Iris pigment epithelial cell (primary cell): ENCODE data around the gene ROCK2.

Experiments used
- DNase-seq: peaks from one replicate; pipeline ENCODE4 v3.0.0-alpha.2; 2011; ENCODE audit warnings: low read depth

ROCK2 gene

DNA sequence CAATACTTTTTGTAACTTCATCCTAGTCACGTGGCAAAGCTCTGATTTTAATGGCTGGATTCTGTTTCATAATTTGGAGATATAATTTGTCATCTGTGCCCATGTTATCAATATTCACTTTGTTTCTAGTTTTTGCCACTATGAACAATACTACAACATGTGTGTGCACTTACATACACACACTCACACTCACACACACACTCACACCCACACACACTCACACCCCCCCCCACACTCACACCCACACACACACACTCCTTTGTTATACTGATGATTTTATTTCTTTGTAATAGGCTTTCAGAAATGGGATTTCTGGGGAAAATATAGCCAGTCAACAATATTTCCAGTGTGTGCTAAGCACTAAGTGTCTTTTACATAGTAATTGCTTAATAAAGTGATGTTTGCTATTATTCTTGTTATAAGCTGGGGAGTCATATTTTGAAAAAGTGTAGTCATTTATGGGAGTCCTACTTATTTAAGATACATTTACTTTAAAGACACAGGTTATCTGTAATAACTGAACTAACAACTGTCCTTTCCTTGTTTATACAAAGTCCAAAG lies 22.8 kb upstream of the ROCK2 start:
- no peak for DNase-seq

DNA sequence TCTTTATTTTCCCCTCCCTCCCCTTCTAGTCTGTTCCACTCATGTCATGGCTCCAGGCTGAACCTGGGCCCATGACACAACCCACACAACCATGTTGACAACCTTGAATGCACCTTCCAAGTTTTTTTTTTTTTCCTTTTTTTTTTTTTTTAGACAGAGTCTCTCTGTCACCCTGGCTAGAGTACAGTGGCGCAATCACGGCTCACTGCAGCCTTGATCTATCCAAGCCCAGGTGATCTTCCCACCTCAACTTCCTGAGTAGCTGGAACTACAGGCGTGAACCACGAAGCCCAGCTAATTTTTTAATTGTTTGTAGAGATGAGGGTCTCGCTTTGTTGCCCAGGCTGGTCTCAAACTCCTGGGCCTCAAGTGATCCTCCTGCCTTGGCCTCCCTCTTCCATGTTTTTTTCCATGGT lies 21.9 kb upstream of the ROCK2 start:
- DNase-seq: no peak

GRCh38 chr2:11365096-11365879 lies 20.9 kb upstream of the ROCK2 start:
- DNase-seq: no peak

DNA sequence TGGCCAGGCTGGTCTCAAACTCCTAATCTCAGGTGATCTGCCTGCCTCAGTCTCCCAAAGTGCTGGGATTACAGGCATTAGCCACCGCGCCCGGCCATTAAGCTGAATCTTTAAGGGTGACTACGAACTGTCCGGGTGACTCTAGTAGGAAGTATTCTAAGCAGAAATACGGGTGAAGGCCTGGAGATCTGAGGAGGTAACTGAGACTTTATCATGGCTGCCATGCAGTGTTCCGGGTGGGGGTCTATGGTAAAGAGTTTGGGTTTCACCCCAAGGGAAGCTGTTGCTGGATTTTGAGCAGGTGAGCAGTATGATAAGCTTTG lies 20.1 kb upstream of the ROCK2 start:
- no peak for DNase-seq

- DNase-seq: no peak
Measured at GRCh38 chr2:11363868-11364564, 19.6 kb upstream of the ROCK2 start.

DNA sequence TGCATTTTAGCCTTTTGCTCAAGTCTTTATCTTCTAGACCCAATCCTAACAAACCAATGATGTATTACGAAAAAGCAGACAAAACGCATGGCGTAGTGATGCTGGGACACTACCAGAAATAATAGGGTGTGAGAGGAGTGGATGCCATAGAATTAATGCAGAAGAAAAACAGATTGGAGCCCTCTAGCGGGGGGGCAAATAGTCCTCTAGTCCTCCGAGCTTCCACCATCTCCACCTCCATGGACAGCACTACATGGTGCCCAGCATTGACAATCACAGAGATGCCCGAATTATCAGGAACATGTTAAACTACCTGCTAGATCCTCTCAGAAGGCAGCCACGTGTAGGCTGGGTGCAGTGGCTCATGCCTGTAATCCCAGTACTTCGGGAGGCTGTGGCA lies 15.4 kb upstream of the ROCK2 start:
- DNase-seq: no peak

- DNase-seq: peak; percentile 18
Measured at GRCh38 chr2:11357428-11357972, 13.1 kb upstream of the ROCK2 start.

DNA sequence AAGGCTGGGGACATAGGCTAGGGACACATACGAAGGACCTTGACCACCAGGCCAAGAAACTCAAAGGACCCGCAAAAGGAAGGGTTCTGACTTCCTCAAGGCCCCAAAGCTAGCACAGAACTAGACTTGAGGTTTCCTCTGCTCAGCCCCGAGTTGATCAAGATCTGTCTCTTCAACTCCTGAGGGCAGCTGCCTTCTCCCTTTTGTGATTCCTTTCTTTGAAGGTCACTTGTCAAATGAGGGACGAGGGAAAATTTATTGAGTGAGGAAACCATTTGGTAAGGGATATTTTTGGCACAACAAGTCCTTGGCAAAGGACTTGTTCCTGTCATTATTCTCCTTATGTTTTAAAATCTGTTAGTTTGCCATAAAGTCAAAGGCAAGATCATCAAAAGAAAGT lies 12.3 kb upstream of the ROCK2 start:
- DNase-seq: no peak

DNA sequence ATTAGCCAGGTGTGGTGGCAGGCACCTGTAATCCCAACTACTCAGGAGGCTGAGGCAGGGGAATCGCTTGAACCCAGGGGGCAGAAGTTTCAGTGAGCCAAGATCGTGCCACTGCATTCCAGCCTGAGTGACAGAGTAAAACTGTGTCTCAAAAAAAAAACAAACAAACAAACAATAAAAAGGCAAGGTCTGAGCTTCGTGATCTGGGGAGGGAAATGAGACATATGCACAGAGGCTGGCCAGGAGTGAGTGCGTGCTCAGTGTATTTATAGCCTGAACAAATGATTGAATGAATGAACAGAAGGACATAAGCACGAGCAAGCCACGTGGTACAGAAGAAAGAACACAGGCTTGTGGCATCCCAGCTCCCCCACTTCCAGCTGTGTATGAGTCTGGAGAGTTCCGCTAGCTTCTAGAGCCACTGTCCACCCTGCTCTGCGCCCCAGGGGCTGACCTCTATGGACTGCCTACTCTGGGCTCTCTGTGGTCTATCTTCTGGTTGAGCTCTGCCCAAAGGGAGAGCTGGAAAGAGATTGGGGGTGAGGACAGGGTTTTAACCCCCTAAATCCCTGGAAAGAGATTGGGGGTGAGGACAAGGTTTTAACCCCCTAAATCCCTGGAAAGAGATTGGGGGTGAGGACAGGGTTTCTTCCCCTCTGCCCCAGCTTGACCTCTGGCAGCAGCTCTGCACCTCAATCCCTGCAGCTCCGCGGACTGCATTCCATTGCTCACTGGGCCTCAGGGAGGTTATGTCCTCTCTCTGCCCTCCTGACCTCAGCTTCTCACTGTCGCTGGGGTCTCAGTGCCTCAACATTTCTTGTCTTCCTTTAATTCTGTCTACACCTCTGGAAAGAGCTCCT lies 11.0 kb upstream of the ROCK2 start:
- no peak for DNase-seq

DNA sequence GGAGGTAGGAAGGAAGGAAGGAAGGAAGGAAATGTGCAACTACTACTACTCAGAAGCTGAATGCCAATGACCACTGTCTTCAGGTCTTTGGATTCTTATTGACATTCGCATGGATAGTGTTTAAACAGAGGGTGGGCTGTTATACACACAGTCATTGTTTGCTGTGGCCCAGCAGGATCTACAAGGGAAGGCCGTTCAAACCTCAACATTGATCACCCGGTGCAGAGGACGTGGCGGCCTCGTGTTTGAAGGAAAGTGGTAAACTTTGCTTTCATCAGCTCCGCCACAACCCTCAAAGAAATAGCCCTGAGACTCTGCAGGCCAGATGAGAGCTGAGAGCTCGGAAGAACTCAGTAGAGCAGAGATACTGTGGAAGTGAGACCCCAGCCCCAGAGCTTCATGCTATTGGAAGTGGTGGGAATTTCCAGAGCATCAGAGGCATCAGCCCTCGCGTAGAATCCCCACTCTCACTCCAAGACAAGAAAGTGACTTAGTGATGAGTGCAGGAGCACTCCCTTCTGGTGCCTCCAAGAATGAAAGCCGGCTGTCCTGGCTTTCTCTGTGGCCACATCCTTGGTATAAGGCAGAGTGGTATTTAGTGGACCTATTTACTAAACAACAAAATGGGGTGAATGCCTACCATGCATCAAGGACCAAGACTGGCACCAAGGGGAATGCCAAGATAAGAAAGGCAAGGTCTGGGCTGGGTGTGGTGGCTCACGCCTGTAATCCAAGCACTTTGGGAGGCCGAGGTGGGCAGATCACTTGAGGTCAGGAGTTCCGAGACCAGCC lies 10.1 kb upstream of the ROCK2 start:
- no peak for DNase-seq

DNA sequence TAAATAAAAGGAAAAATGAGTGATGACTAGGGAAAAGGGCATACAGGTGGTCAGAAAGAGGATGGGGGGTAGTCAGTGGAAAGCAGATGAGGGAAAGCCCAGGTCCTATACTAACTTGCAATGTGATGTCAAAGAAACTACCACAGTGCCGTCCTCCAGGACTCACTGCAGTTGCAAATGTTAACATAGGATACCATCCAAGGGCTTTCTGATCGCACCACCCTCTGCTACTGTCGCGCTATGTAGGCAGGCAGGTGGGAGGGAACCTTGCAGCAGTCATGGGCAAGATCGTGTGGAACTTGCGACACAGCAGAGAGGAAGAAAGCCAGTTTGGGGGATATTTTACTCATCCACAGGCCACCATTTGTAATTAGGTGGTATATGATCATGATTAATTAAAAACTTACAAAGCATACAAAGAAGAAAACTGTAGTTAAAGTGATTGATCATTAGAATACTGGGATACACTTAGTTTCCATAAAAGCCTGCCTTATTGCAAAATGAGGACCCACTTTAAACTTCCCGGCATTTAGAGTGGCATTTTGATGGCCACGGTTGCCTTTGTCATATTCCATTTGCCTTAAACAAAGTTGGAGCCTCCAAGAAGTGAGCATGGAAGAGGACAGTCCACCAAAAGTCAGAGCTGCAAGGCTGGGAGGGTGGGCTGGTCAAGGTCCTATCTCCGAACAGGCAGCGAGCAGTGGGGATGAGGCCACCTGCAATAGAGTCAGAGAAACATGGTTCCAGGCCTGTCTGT lies 8.5 kb upstream of the ROCK2 start:
- DNase-seq: no peak

DNA sequence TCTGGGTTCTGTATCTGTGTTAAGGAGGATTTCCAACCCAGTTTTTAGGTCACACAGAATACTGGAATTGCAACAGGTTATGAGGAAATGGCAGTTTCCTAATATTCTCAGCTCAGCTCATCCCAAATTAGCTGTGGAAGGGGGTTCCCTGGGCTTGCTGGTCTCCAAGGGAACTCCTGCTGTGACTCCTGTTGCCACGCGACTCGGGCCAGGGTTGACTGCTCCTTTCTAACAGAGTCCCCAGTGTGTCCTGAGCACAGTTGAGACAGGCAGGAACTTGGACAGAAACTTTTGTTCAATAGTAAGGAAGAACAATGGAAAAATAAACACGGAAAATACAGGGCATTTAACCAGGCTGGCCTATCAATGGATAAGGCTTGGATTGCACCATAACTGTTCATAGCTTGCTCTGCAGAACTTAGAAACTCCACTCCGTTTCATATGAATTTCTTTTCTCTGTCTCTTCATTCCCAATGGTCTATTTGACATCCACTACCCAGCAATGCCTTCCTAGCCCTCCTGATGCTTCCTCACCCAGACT lies 3.8 kb upstream of the ROCK2 start:
- DNase-seq: no peak

DNA sequence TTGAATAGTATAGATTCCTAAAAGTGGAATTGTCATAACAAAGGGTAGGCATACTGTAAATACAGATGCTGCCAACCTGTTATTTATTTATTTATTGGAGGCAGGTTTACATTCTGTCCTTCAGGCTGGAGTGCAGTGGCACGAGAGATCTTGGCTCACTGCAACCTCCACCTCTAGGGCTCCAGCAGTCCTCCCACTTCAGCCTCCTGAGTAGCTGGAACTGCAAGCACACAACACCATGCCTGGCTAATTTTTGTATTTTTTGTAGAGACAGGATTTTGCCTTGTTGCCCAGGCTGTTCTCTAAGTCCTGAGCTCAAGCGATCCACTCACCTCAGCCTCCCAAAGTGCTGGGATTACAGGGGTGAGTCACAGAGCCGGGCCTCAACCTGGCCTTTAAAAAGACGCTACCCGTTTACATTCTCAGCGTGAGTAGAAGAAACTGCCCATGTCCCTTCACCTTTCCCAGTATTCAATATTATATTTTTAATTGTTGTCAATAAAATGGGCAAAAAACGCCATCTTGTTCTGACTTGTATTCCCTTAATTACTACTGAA lies 3.0 kb upstream of the ROCK2 start:
- DNase-seq: no peak

DNA sequence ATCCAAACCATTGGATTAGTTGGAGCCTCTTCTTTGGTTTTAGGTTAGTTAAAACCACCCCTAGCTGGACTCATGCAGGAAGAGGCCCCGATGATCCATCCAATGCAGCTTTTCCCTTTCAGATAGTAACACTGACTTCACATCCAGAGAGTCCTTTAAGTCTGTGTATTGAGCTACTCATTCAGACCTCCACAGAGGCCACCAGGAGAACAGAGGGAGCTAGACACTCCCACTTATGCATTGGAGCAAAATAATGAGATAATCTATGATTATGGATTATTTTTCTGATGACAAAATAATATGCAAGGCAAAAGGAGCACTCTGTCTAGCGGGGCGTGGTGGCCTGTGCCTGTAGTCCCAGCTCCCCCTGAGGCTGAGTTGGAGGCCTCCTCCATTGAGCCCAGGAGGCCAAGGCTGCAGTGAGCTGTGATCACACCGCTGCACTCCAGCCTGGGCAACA lies 1.6 kb upstream of the ROCK2 start:
- DNase-seq: no peak

DNA sequence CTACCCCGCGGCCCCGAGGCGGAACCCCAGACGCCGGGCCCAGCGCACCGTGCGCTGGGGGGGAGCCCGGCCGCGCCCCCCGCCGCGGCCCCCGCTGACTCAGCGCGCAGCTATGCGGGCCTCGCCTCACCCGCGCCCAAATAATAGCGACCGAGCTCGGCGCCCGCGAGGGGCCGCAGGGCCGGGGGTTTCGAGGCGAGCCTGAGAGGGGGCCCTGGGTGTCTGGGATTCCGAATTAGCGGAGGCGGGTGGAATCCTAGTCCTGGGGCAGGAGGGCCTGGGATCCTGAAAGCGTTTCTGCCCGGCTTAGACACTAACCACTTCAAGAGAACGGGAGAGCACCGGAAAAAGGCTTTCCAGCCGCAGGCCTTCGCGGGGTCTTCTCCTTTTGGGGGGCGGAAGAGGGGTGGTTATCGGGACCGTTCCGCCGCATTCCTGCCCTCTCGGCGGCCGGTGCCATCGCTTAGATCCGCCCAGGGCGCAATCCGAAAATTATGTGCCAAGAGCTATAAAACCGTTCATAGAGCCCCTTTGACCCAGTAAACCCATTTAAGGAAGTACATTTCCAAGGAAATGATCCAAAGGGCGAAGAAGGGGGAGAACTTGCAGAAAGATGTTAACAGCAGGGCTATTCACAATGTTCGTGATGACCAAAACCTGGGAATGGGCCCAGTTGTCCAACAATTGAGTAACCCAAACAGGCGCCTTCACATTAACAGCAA lies 681 bp upstream of the ROCK2 start:
- peak; percentile 50 for DNase-seq

- no peak for DNase-seq
Measured at GRCh38 chr2:11343650-11344341, 640 bp downstream of the ROCK2 start.

- DNase-seq: peak; percentile 29
Measured at GRCh38 chr2:11343368-11343649, 1.1 kb downstream of the ROCK2 start.

GRCh38 chr2:11342551-11343367 lies 1.7 kb downstream of the ROCK2 start:
- peak; percentile 85 for DNase-seq
